Dendritic cell treated with granulocyte-macrophage colony-stimulating factor and Interleukin-4, amounts not matched to agents 40 ng/mL and 50 ng/mL, for 4 days (primary cell): ENCODE data around the gene KLRK1.
"Not testable (repeated sequence)": the region's sequence is repeated elsewhere in the genome, so short reads cannot be mapped to it uniquely, and the experiment has no call there.

Source experiments
- H3K27ac Mint-ChIP-seq: one replicate; pipeline ENCODE4 v1.8.0; 2022; ENCODE audit warnings: mild to moderate bottlenecking, mixed read lengths
- H3K27me3 Mint-ChIP-seq: one replicate; pipeline ENCODE4 v1.8.0; 2022; ENCODE audit warnings: mild to moderate bottlenecking, mixed read lengths
- H3K36me3 Mint-ChIP-seq: one replicate; pipeline ENCODE4 v1.8.0; 2022; ENCODE audit warnings: low read depth, mixed read lengths
- H3K4me1 Mint-ChIP-seq: one replicate; pipeline ENCODE4 v1.8.0; 2022; ENCODE audit warnings: low read depth, mixed read lengths
- H3K4me3 Mint-ChIP-seq: one replicate; pipeline ENCODE4 v1.8.0; 2022; ENCODE audit warnings: mild to moderate bottlenecking, moderate library complexity, mixed read lengths
- H3K9me3 Mint-ChIP-seq: one replicate; pipeline ENCODE4 v1.8.0; 2022; ENCODE audit warnings: mixed read lengths
- intact Hi-C: fragments of 100-400 bp; cut with micrococcal nuclease; formaldehyde crosslinking; loops from one replicate; pipeline ENCODE4 v1.15.0; 2022

KLRK1 gene

DNA sequence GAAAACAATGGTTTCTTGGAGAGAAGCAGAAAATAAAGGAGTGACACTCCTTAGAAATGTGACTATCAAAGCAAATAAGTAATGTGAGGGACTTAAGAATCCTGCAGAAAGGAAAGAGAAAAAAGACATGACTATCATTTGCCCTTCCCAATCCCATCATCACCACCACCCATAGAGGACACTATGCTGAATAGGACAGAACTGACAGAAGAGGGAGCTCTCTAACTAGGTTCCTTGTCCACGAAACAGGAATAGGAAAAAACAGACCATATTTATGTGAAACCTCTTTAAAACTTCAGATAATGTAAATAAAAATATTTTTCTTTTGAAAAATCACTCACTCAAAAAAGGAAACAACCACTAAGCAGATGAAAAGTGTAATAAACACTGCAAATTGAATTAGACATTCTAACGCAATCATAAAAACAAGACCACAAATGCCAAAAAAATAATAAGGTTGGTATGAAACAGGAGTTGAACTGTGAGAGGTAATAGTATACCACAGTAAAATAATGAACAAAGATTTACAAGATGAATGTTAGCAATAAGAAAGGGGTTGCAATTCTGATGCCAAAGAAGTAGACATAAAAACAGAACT is 58.1 kb downstream of the KLRK1 start:
- no peaks in the 10 kb centered on the region for H3K9me3 Mint-ChIP-seq
- intact Hi-C loops, result loop anchor here (1.0 kb wide), 2 partner anchors 95 to 231 kb away; no protein-coding TSS in a partner anchor
- peaks cover 12% of the 10 kb centered on the region for H3K4me1 Mint-ChIP-seq
- H3K27me3 Mint-ChIP-seq, result peaks cover 8% of the 10 kb centered on the region
- H3K36me3 Mint-ChIP-seq, result no peaks in the 10 kb centered on the region
- H3K27ac Mint-ChIP-seq, result no peak overlapping the region
- H3K4me3 Mint-ChIP-seq, result no peak overlapping the region

DNA sequence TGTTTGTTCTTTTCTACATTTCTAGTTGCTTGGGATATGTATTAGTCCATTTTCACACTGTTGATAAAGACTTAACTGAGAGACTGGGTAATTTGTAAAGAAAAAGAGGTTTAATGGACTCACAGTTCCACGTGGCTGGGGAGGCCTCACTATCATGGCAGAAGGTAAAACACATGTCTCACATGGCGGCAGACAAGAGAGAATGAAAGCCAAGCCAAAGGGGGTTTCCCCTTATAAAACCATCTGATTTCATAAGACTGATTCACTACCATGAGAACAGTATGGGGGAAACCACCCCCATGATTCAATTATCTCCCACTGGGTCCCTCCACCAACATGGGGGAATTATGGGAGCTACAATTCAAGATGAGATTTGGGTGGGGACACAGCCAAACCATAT is 61.1 kb downstream of the KLRK1 start:
- H3K4me1 Mint-ChIP-seq, H3K9me3 Mint-ChIP-seq, intact Hi-C loops, H3K27me3 Mint-ChIP-seq, H3K27ac Mint-ChIP-seq, H3K4me3 Mint-ChIP-seq, H3K36me3 Mint-ChIP-seq: not testable (repeated sequence)
